B cell (primary cell): ENCODE data around the gene CD164. TPM values are rescaled to one million over a fixed set of nuclear protein-coding genes. Genes with fewer than 3 reads are reported as not detected.

ENCODE experiments used
- ATAC-seq: fragments of 200-7000 bp; cut with Tn5 transposase; one replicate; pipeline ENCODE4 v1.10.0; 2021; ENCODE audit warnings: low read depth, mild to moderate bottlenecking, moderate number of reproducible peaks, moderate library complexity
- CTCF ChIA-PET: fragments of 350-600 bp; sonication (Branson Sonifier 250); formaldehyde crosslinking; loops from one replicate; lab custom pipeline; 2021; ENCODE audit warnings: antibody characterized with exemption, inconsistent platforms; lab: Charles Lee
- POLR2A ChIA-PET: fragments of 350-600 bp; sonication (Branson Sonifier 250); formaldehyde crosslinking; loops from one replicate; lab custom pipeline; 2021; ENCODE audit warnings: antibody characterized with exemption; lab: Charles Lee
- DNase-seq: peaks from one replicate; pipeline ENCODE4 v3.0.0; 2013
- H2AFZ ChIP-seq: 2 replicates; pipeline ENCODE4 v1.6.1; 2012; ENCODE audit warnings: mild to moderate bottlenecking, low read depth, low read length; ENCODE audit not compliant: insufficient read depth, poor library complexity, severe bottlenecking
- H3K27ac ChIP-seq, 2 donors: 1 replicate in 1 of 2; 2 replicates in 1 of 2; pipeline ENCODE4 v1.5.1; 2012 to 2013; ENCODE audit warnings: low read length in 2 of 2, mild to moderate bottlenecking in 2 of 2, moderate library complexity in 1 of 2
- H3K27me3 ChIP-seq, 4 experiments: fragments of 200-600 bp in 1 of 4; sonication (generic) in 1 of 4; replicated peaks in 1 of 4; 1 replicate in 2 of 4; 2 replicates in 2 of 4; pipeline versions ENCODE4 v1.6.1 to v1.7.0; 2013 to 2016; ENCODE audit warnings: low read length in 3 of 4, mild to moderate bottlenecking in 2 of 4, mixed read lengths in 1 of 4, moderate library complexity in 1 of 4; ENCODE audit not compliant: insufficient read depth in 4 of 4, control insufficient read depth in 3 of 4; ENCODE audit errors: control extremely low read depth in 1 of 4
- H3K36me3 ChIP-seq, 2 experiments: replicated peaks in 1 of 2; 1 replicate in 1 of 2; 2 replicates in 1 of 2; pipeline versions ENCODE4 v1.6.1 to v1.7.1; 2013; ENCODE audit warnings: low read length in 1 of 2; ENCODE audit not compliant: insufficient read depth in 2 of 2, control insufficient read depth in 1 of 2; ENCODE audit errors: control extremely low read depth in 1 of 2, extremely low read depth in 1 of 2
- H3K4me1 ChIP-seq, 2 donors: fragments of 200-600 bp in 1 of 2; sonication (generic) in 1 of 2; 1 replicate in 1 of 2; 2 replicates in 1 of 2; pipeline versions ENCODE4 v1.5.1 to v1.6.1; 2013 to 2017; ENCODE audit warnings: low read length in 2 of 2; ENCODE audit not compliant: control insufficient read depth in 2 of 2, insufficient read depth in 2 of 2
- H3K4me2 ChIP-seq: replicated peaks from 2 replicates; pipeline ENCODE3; 2012; ENCODE audit warnings: mild to moderate bottlenecking, low read depth, low read length; ENCODE audit not compliant: poor library complexity, severe bottlenecking
- H3K4me3 ChIP-seq, 5 experiments: fragments of 200-600 bp in 1 of 5; sonication (generic) in 1 of 5; 1 replicate in 3 of 5; 2 replicates in 2 of 5; pipeline versions ENCODE4 v1.5.1 to v1.7.0; 2011 to 2016; ENCODE audit warnings: low read length in 4 of 5, mild to moderate bottlenecking in 4 of 5, low read depth in 2 of 5, control low read depth in 1 of 5, moderate library complexity in 1 of 5; ENCODE audit not compliant: insufficient read depth in 1 of 5; ENCODE audit errors: control extremely low read depth in 1 of 5, extremely low read depth in 1 of 5
- H3K79me2 ChIP-seq: fragments of 200-600 bp; sonication (generic); one replicate; pipeline ENCODE4 v1.6.0; 2016; ENCODE audit warnings: low read length; ENCODE audit not compliant: control insufficient read depth, insufficient read depth
- H3K9ac ChIP-seq: fragments of 200-600 bp; sonication (generic); 2 replicates; pipeline ENCODE4 v1.6.1; 2017; ENCODE audit warnings: mild to moderate bottlenecking, low read length, moderate library complexity
- H3K9me3 ChIP-seq, 3 donors: one replicate each; pipeline versions ENCODE4 v1.6.1 to v1.7.1; 2013; ENCODE audit warnings: low read length in 2 of 3; ENCODE audit not compliant: control insufficient read depth in 2 of 3, insufficient read depth in 1 of 3; ENCODE audit errors: control extremely low read depth in 1 of 3
- H4K20me1 ChIP-seq: 2 replicates; pipeline ENCODE4 v1.6.0; 2012; ENCODE audit warnings: mild to moderate bottlenecking, low read length; ENCODE audit not compliant: insufficient read depth, control insufficient read depth, poor library complexity, severe bottlenecking
- H3K27ac Mint-ChIP-seq: one replicate; pipeline ENCODE4 v1.8.0; 2021; ENCODE audit warnings: mixed read lengths
- H3K27me3 Mint-ChIP-seq: one replicate; pipeline ENCODE4 v1.8.0; 2021; ENCODE audit warnings: mixed read lengths
- H3K4me1 Mint-ChIP-seq: one replicate; pipeline ENCODE4 v1.8.0; 2021; ENCODE audit warnings: mixed read lengths
- H3K4me3 Mint-ChIP-seq: one replicate; pipeline ENCODE4 v1.8.0; 2021; ENCODE audit warnings: mixed read lengths
- H3K9me3 Mint-ChIP-seq: one replicate; pipeline ENCODE4 v1.8.0; 2022; ENCODE audit warnings: mixed read lengths; ENCODE audit not compliant: insufficient read depth
- CTCF ChIP-seq: fragments of 200-600 bp; IDR thresholded peaks from one replicate; pipeline ENCODE4 v1.8.0; 2022; ENCODE audit warnings: antibody characterized with exemption, mild to moderate bottlenecking
- EZH2 ChIP-seq: IDR thresholded peaks from 2 replicates; pipeline ENCODE4 v1.6.1; 2012; ENCODE audit warnings: borderline replicate concordance, low read depth, mild to moderate bottlenecking, moderate library complexity, low read length; ENCODE audit not compliant: insufficient read depth, poor library complexity, severe bottlenecking
- WGBS: methylation state at CpG from one replicate; pipeline ENCODE4 v1.1.5; 2013; ENCODE audit warnings: missing lambda C conversion rate; ENCODE audit not compliant: insufficient coverage; 5-methylcytosine and 5-hydroxymethylcytosine counted together
- intact Hi-C: fragments of 100-400 bp; cut with micrococcal nuclease; formaldehyde crosslinking; loops from one replicate; pipeline ENCODE4 v1.10.0; 2022
- polyA plus RNA-seq: library from polyadenylated mRNA; depleted of rRNA; stranded (reverse); fragments of >200 nt; gene quantifications from 2 replicates; pipeline ENCODE4 v1.2.3, GENCODE V29; 2012
- total RNA-seq, 2 donors: library from RNA; stranded (reverse); fragments of 120-200 nt in 1 of 2; gene quantifications; 1 replicate in 1 of 2; 2 replicates in 1 of 2; pipeline versions ENCODE4 v1.2.3 to v1.2.4, GENCODE V29; 2013 to 2022

The CD164 gene
- total and polyA plus RNA-seq, 2 donors (not counting 1 experiment from before 2014, with no cell fraction given): 63.4 to 184 TPM

- no peak overlapping the region for H3K9ac ChIP-seq
- WGBS: 68% methylated on average over 5 of the region's 5 CpGs
- Mint-ChIP-seq H3K27me3 (no peaks in the 10 kb centered on the region), H3K9me3 (no peaks in the 10 kb centered on the region), H3K4me1 (peaks cover 8% of the 10 kb centered on the region), H3K4me3 (no peak overlapping the region), H3K27ac (no peak overlapping the region)
- no peak overlapping the region for H2AFZ ChIP-seq
- no peak overlapping the region for H3K4me3 ChIP-seq
- H3K36me3 ChIP-seq: no peaks in the 10 kb centered on the region
- intact Hi-C loops: no loop called here
- no peaks in the 10 kb centered on the region for H3K79me2 ChIP-seq
- TF ChIP-seq EZH2: no peak
- no peaks in the 10 kb centered on the region for H3K27me3 ChIP-seq
- H3K4me1 ChIP-seq: peaks cover 8 to 18% of the 10 kb centered on the region in 2 donors
- no peaks in the 10 kb centered on the region for H4K20me1 ChIP-seq
- no peak for DNase-seq
- H3K4me2 ChIP-seq: peak overlapping the region; percentile 27
- ATAC-seq: no peak
- H3K9me3 ChIP-seq: no peaks in the 10 kb centered on the region
- ChIA-PET CTCF (no interaction called here), POLR2A (no interaction called here)
- no peak overlapping the region for H3K27ac ChIP-seq
Measured at GRCh38 chr6:109323241-109323640, 59.0 kb downstream of the CD164 start.

GRCh38 chr6:109322825-109323224, 59.4 kb downstream of the CD164 start:
- Mint-ChIP-seq H3K4me1 (peaks cover 9% of the 10 kb centered on the region), H3K9me3 (no peaks in the 10 kb centered on the region), H3K4me3 (peak overlapping the region; percentile 35), H3K27ac (no peak overlapping the region), H3K27me3 (no peaks in the 10 kb centered on the region)
- no peaks in the 10 kb centered on the region for H3K79me2 ChIP-seq
- no peaks in the 10 kb centered on the region for H3K27me3 ChIP-seq
- no peak overlapping the region for H2AFZ ChIP-seq
- no peaks in the 10 kb centered on the region for H3K36me3 ChIP-seq
- peak overlapping the region; percentile 27 for H3K4me2 ChIP-seq
- TF ChIP-seq CTCF: no peak
- TF ChIP-seq EZH2: no peak
- no peaks in the 10 kb centered on the region for H3K9me3 ChIP-seq
- POLR2A ChIA-PET: no interaction called here
- peaks cover 8 to 18% of the 10 kb centered on the region in 2 donors for H3K4me1 ChIP-seq
- 20% methylated on average over 1 of the region's 2 CpGs for WGBS
- ATAC-seq (no peak), DNase-seq (peak; percentile 19)
- no peaks in the 10 kb centered on the region for H4K20me1 ChIP-seq
- no peak overlapping the region for H3K9ac ChIP-seq
- CTCF ChIA-PET: no interaction called here
- no peak overlapping the region for H3K27ac ChIP-seq
- no peak overlapping the region for H3K4me3 ChIP-seq
- intact Hi-C loops: no loop called here
